HG03175 (cell line): ENCODE data around the gene DCTN1.
"Not testable (repeated sequence)": the region's sequence is repeated elsewhere in the genome, so short reads cannot be mapped to it uniquely, and the experiment has no call there.

ENCODE experiments used
- ATAC-seq: cut with Tn5 transposase; IDR thresholded peaks from one replicate; pipeline ENCODE4 v1.9.1; 2021; ENCODE audit warnings: mild to moderate bottlenecking, moderate library complexity; ENCODE audit not compliant: unreplicated experiment

DCTN1 gene

DNA sequence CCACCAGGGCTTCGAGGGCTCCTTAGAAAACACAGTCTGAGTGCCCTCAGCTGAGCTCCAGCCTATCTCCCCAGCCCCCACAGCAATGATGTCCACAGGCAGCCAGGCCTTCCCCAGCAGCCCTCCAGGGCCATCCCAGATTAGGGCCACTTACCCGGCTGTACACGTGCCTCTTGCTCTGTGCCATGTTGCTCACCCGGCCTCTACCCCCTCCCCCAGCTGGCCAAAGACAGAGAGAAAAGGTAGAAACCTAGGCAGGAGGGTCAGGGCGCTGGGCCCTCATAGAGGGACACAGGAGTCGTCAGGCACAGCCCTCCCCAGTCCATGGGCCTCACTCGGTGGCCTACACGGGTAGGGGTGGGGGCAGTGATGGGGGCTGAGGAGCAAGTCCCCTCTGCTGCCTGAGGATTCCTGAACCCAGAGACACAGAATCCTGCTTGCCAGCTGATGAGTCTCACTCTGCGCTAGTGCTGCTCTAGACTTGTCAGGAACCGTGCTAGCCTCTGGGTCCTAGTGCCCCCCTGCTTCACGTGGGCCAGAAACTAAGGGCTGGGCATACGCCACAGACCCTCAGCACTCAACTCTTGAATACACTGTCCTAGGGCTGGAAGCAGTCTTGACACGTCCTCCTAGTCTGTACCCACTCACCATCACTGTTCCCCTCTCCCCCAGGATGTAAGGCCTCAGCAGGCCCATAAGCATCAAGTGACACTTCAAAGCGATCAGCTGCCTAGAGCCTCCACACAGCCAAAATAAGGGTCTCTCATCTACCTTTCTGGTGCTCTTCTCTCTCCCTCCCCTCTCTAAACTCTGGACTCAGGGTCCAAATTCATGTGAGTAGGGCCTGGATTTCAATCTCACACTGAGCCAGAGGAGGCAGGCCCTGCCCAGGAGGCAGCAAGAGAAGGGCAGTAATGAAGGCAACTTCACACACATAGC lies at the start of gene DCTN1:
TSS of gene DCTN1 (minus strand) at position 461 of the 939 bp plus-strand sequence. CDS start at position 187, 274 bp downstream.
- ATAC-seq, result no peak

DNA sequence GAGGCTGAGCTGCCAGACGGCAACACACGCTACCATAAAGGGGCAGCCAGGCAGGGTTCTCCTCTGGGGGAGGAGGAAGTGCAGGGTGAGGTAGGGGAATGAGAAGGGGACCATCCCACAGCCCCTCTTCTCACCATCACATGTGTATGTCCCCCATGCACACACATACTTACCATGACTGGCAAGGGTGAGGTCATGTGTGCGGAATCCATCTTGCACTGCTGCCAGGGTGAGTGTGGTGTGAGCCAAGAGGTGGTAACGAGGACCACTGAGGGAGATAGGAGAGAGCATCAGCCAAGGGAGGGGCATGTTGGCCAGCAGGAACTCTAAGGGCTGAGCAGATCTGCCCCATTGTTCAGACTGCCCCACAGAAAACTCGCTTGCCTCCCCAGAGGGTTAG lies 48.6 kb upstream of the DCTN1 start:
- ATAC-seq, result no peak

DNA sequence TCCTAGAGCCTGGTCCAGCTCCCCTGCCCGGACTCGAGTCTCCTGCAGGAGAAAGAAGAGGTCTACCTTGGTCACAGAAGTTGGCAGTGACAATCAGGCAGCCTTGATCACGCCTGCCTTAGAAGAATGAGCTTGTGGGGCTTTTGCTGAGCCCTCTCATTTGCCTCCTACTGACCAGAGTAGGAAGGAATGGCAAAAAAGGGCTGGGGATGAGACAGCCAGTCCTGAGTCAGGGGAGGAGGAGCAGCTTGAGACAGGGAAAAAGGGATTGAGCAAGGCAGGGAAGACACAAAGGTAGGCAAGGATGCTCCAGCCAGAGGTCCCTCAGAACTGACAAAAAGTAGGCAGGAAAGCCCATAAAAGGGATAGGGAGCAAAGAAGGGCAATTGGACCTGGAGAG lies 47.4 kb upstream of the DCTN1 start:
- no peak for ATAC-seq

DNA sequence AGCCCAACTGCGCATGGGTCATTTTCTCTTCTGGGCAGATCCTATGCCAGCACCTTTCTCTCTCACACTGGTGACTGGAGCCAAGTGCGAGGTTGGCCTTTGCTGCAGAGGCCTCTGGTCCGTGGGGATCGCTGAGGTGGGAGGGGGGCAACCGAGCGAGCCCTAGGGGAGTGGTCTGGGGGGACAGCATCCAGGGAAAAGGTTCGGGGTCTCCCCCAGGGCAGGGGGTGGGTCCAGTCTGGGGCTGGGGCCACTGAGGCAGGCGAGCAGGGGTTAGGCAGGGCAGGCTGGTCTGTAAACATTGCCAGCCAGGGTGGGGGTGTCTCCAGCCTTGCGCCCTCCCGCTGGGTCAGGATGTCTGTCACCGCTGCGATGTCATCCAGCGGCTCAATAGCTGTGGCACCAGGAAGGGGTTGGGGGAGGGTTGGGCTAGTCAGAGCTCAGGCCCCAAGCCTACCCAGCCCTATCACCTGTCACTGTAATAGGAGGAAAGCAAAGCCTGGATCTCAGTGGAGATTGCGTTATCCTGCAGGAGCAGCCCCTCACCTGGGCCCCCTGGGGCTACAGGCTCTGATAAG lies 46.2 kb upstream of the DCTN1 start:
- ATAC-seq, result no peak

DNA sequence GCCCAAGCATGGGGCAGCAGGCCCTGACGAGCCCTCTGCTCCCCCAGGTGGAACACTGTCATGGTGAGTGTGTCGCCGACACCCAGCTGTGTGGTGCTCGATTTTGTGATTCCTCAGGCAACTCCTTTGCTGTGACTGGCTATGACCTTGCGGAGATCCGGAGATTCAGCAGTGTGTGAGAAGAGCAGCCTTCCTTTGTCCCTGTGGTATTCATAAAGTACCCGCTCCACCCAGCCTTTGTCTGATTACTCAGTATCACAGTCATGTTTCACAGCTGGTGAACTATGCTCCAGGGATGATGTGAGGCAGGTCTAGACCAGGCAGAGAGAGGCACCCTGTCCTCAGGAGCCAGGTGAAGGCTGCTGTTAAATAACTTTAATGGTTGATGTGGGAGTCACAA lies 45.4 kb upstream of the DCTN1 start:
- no peak for ATAC-seq

DNA sequence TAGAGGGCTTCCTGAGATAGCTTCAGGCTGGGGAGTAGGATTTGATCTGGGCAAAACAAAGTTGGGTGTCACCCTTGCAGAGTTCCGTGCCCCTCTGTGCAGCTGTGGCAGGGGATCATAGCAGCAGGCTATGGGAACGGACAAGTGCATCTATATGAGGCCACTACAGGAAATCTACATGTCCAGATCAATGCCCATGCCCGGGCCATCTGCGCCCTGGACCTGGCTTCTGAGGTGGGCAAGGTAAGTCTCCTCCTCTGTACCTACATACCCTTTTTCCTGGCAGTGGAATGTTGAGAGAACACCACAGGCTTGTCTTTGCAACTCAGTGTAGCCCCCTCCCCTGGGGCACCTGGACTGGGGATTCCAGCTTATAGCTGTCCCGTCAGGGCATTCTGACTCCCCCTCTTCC lies 44.9 kb upstream of the DCTN1 start:
- ATAC-seq, result no peak

DNA sequence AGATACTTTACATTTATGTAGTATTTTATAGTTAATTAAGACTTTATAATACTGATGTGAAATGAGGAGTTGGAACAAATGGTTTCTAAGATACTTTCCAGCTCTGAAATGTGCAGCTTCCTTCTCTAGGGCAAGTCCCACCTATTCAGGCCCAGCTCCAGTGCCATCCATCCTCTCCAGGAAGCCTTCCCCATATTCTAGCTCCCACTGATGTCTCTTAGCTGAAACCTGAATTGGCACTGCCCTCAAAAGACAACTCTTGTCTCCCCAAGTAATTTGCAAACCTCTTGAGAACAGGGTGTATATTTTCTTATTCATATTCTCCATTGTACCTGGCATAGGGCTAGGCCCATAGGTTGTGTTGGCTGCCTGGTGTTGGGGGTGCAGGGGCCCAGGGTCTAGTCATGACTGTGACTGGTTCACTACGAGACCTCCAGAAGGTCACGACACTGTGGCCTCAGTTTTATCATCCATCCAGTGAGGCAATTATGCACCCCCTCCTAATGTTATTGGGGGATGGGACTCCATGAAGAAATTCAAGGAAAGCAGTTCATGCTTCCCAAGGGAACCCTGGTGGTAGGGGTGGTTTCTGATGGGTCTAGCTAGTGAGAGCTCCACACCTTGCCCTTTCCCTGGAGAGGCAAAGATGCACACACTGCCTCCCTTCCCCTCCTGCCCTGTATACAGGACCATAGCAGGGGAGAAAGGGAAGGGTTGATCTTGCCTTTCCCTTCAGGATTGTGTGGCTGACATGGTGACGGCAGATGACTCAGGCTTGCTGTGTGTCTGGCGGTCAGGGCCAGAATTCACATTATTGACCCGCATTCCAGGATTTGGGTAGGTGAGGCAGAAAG lies 44.3 kb upstream of the DCTN1 start:
- ATAC-seq, result no peak

DNA sequence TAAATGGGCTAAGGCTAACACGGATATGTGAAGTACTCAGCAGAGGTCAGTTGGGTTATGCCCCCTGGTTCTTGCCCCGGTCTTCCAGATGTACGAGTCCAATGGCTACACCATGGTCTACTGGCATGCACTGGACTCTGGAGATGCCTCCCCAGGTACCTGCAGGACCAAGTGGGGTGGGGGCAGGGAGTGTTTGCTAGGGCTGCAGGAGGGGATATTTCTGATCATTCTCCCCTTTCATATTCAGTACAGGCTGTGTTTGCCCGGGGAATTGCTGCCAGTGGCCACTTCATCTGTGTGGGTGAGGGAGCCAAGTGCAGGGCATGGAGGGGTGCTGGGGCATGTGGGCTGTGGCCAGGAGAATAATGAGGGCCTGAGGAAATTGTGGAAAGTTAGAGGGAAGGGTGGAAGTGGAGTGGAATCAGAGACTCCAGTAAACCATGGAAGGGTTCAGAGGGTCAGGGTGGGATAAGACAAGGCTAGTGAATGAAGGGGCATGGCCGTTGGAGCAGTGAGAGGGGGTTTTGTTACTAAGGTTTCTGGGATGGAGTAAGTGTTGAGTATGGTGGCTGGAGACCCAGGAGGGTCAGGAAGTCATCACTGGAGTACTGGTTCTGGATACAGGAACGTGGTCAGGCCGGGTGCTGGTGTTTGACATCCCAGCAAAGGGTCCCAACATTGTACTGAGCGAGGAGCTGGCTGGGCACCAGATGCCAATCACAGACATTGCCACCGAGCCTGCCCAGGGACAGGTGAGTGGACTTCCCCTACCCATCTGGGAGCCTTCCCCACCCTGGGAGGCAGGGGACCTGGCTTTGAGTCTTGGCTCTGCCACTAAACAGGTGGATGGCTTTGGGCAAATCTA lies 43.4 kb upstream of the DCTN1 start:
- ATAC-seq, result no peak

DNA sequence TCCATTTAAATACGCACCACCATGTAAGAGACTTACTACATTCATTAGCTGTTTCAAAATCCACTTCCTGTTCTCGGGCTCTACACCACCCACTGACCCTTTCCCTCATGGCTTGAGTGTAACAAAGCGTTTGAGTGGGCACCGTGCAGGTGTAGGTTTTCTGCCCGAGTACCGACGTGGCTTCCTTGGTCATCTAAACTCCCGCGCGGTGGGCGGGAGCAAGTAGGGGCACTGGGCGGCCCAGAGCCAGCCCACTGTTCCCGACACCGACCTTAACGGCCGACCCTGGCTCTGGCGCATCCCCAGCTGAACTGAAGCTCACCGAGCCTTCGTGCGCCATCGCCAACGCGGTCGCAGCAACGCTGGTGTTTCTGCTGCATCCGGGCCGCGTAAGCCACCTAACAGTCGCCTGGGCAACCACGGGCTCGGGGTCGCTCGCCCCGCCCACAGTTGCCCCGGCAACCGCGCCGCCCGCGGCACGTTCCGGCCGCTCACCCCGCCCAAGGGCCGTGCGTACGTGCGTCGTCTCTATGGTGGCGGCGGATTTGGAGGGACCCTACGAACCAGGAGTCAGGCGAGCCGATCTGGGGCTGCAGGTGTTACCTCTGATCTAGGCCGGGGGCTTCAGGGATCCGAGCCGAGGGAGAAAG lies 41.2 kb upstream of the DCTN1 start, which contains the start of the genes C2orf81 and WDR54:
TSS of gene C2orf81 (minus strand) at position 399 of the 650 bp plus-strand sequence. CDS start at position 340, 59 bp downstream.
TSS of gene WDR54 (plus strand) at position 510 of the 650 bp plus-strand sequence. CDS start 424 bp downstream, outside the sequence.
- ATAC-seq, result peak; percentile 95

DNA sequence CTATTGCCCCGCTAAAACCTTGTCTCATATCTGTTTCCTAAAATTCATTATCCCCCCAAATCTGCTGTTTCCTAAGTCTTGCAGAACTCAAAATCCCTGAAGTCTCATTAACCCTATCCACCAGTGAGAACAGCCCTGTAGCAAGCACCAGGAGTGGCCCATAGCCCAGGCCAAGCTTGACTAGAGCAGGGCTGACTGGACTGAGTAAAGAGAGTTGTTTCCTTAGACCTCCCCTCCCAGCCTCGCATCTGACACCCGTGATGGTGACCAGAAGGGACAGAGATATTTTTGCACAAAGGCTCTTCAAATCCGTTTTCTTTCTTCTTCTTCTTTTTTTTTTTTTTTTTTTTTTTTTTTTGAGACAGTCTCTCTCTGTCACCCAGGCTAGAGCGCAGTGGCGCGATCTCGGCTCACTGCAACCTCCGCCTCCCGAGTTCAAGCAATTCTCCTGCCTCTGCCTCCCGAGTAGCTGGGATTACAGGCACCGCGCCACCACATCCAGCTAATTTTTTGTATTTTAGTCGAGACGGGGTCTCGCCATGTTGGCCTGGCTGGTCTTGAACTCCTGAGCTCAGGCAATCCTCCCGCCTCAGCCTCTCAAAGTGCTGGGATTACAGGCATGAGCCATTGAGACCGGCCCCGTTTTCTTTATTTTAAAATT lies 40.5 kb upstream of the DCTN1 start:
- not testable (repeated sequence) for ATAC-seq

DNA sequence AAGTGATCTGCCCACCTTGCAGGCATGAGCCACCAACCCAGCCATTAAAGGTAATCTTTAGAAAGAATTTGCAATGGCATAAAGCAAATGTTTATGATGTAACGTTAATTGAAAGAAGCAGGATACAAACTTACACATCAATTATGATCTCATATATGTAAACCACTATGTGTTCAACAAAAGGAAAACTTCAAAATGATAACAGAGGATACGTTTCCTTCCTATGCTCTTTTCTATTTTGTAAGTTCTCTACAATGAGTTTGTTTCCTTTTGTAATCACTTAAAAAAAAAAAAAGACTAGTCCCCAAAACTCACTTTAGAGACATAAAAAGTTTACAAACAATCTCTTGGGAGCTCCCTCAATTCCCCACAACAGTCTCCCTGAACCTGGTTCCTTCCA lies 39.9 kb upstream of the DCTN1 start:
- ATAC-seq, result no peak

DNA sequence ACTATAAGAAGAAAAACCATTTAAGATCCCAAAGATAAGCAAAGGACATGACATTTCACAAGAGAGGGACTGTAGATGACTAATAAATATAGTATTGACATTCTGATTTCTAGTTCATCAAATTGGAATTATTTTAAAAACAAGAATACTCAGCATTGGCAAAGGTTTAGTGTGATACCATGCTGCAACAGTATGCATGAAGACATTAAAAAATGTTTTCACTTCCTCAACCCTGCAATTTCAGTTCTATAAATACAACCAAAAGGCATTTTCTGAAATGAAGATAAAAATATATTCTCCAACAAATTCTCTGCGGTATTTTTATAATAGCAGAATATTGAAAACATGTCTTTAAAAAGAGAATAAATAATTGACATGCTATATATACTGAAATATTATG lies 39.2 kb upstream of the DCTN1 start:
- no peak for ATAC-seq

DNA sequence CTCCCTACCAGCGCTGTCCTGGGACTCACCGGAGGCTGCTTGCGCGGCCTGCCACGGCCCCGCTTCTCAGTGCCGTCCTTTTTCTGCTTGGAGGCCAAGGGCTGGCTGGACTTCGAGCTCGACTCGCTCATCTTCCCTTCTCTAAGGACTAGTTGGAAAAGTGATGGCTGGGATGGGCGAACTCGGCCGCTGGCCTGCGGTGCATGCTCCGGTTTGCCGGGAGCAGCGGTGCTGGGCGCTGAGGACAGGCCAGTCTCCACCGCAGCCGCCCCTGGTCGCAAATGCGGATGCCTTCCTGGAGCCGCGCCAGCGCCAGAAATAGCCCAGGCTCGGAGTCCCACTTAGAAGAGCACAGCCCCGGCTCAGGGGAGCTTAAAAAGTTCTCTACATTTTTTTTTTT lies 38.2 kb upstream of the DCTN1 start:
- ATAC-seq, result no peak

DNA sequence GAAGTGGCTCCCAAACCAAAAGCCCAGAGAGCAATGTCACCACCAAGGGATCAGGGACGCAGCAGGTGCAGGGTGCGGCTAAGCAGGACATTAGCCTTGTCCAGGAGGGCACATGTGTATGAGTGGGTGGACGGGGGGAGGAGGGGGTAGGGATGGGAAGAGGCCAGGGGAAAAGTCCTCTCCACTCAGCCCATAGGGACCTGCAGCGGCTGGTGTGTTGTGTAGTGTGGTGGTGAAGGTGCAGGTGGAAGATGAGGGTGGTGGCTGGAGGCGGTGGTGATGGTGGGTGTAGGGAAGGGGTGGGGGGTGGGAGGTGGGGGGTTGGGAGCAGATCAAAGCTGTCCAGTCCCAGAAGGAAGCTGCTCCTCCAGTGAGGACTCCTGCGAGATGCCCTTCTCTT lies 37.7 kb upstream of the DCTN1 start:
- ATAC-seq, result no peak

DNA sequence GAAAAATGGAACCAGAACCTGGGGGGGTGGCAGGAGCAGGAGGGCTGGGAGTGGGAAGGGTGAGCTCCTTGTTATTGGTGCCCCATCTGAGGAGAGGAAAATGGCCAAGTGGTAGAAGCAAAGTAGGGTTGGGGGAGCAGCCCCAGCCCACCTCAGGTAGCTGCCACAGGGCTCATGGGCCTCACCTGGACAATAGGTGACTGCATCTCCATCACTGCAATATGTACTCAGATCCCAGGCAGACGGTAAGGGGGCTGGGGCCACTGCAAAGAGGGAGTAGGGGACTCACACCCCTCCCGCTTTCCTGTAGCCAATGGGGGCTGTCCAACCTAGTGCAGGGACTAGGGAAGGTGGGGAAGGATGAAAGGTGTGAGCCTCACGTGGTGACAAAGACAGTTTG lies 37.1 kb upstream of the DCTN1 start:
- ATAC-seq, result no peak

DNA sequence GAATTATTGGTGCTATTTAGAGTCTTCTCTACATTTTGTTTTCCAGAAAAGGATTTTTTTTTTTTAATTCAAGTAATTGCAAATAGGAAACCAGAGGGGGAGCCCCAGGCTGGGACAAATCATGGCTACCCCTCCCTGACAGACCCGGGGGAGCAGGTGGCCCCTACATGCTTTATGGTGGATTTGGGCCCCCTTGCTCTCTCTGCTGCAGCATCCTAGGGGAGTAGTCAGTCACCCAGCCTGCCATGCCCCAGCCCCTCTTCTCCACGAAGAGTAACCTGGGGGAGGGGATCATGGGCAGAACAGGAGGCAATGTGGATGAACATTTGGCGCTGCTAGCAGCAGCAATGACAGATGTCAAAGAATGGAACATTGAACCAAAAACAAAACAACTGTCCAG lies 36.7 kb upstream of the DCTN1 start:
- ATAC-seq, result no peak

DNA sequence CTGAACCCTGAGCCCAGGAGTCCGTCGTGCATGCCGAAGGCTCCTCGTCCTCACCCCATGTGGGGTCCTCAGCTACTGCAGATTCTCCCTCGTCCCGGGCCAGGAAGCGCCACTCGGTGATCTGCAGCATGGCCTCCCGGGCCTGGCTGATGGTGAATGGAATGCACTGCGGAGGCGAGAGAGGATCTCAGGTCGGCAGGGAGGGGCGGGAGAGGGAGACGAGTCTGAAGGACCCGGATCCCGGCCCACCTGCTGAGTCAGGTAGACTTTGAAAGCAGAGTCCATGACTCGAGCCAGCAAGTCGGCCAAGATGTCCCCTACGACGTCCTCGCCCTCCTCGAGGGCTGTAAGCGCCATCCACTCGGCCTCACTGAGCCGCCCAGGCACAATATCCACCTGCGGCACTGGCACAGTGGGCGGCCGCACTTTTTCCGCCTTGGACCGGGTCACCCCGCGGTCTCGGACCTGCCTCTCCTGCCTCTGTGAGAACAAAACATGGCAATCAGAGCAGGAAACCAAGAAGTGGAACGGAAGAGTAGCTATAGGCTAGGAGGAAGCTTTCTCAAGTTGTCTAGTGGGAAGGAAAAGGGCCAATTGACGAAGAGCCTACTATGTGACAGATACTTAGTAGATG lies 35.8 kb upstream of the DCTN1 start:
- no peak for ATAC-seq

DNA sequence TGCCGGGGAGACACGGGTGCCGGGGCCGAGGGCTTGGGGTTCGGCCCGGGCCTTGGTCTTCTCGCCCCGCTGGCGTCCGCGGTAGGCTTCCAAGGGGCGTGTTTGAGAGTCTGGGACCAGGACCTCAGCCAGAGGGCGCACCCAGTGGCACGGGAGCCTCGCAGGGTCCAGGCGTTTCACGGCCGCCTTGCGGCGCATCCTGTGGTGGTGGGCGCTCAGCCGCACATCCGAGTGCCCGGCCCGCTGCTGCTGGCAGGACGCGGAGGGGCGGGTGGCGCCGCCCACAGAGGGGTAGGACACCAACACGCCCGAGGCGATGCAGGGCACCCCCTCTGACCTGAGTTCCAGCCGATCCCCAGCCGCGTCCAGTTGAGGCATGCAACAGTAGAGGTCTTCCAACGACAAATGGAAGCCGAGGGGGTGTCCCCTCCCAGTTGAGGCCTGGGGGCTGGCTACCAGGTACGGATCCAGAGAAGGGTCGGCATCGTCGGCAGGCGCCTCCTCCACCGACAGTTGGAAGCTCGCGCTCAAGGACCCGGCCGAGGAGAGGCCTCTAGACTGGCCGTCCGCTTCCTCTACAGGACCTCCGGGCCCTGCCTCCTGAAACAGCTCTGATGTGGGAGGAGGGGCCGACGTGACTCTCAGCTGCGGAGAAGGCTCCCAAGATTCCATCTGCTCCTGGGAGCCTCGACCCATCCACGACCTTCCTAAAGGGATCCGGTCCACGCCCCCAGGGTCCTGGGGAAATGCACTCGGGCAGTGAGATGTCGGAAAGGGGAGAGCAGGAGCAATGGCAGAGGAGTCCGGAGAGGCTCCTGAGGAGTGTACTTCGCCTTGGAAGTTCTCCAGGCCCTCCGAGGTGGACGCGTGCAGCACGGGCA lies 35.0 kb upstream of the DCTN1 start:
- peak; percentile 35 for ATAC-seq
